Right lobe of liver (tissue), 4 donors: ENCODE measurements around the gene HAT1.

Experiments used
- CTCF ChIP-seq, 4 donors: fragments of 200-600 bp in 3 of 4; fragments of 450-650 bp in 1 of 4; IDR thresholded peaks; one replicate each; pipeline versions ENCODE4 v1.5.1 to v1.8.0; 2016 to 2022; ENCODE audit warnings: antibody characterized with exemption in 4 of 4, mild to moderate bottlenecking in 2 of 4
- POLR2A ChIP-seq: fragments of 450-650 bp; IDR thresholded peaks from one replicate; pipeline ENCODE4 v1.6.1; 2017; ENCODE audit warnings: antibody characterized with exemption, mild to moderate bottlenecking
- donor health status: DM: no; HTN: no; CAD: no.
- donor health status: DM: no; HTN: no; CAD: no.
- donor health status: DM: no; HTN: yes; CAD: no.

GRCh38 chr2:171957061-171957460, 34.8 kb downstream of the HAT1 start:
- TF ChIP-seq CTCF (IDR thresholded peaks at IDR 0.05): peak in 2 of 4 donors; percentile 12 to 24
- no peak for TF ChIP-seq POLR2A
